GM20431 (cell line): ENCODE results near the gene P2RX5.
"Not testable (repeated sequence)": the region's sequence is repeated elsewhere in the genome, so short reads cannot be mapped to it uniquely, and the experiment has no call there.

Source experiments
- in situ Hi-C: fragments of 300-500 bp; cut with MseI, MboI; formaldehyde crosslinking; loops from one replicate; pipeline ENCODE4 v1.15.0; 2020; ENCODE audit warnings: low sequenced_read_pairs; ENCODE audit not compliant: unreplicated experiment

The P2RX5 gene, protein sequence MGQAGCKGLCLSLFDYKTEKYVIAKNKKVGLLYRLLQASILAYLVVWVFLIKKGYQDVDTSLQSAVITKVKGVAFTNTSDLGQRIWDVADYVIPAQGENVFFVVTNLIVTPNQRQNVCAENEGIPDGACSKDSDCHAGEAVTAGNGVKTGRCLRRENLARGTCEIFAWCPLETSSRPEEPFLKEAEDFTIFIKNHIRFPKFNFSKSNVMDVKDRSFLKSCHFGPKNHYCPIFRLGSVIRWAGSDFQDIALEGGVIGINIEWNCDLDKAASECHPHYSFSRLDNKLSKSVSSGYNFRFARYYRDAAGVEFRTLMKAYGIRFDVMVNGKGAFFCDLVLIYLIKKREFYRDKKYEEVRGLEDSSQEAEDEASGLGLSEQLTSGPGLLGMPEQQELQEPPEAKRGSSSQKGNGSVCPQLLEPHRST

DNA sequence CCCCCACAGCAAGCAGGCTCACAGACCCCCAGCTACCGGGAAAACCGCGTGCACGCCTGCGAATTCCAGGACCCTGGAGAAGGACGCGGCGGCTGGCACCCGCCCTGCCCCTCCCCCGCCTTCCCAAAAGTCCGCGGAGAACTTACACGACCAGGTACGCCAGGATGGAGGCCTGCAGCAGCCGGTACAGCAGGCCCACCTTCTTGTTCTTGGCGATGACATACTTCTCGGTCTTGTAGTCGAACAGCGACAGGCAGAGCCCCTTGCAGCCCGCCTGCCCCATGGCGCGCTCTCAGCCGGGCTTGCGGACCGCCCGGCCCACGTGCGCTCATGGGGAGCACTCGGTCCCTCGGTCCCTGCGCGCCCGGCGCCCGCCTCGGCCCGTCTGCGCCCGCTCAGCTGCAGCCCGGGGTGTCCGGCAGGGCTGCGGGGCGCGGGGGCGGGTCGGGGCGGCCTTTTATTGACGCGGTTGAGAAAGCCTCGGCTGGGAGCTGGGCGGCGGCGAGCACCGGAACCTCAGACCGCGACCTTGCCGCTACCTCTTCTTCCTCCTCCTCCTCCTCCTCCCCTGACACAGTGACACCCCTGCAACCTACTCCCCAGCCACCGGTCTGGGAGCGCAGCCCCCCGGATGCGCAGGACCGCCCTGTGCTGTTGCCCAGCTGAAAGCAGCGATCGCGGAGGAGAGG, at the start of gene P2RX5:
TSS of gene P2RX5 (minus strand) at position 433 of the 689 bp plus-strand sequence. CDS start at position 283, 150 bp downstream.
- in situ Hi-C loops, result no loop called here

DNA sequence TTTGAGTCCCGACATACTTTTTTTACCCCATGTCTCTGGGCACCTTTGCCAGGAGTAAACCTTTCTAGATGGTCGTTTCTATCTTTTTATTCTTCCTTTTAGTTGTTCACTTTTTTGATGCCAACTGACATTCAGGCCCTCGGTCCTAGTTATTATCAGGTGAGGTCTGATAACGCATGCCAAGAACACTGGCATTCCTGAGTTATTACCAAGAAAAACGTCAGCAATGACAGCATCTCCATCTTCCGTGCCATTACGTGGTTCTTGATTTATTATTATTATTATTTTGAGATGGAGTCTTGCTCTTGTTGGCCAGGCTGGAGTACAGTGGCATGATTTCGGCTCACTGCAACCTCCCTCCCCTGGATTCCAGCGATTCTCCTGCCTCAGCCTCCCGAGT, 49.1 kb upstream of the P2RX5 start:
- in situ Hi-C loops, result no loop called here

DNA sequence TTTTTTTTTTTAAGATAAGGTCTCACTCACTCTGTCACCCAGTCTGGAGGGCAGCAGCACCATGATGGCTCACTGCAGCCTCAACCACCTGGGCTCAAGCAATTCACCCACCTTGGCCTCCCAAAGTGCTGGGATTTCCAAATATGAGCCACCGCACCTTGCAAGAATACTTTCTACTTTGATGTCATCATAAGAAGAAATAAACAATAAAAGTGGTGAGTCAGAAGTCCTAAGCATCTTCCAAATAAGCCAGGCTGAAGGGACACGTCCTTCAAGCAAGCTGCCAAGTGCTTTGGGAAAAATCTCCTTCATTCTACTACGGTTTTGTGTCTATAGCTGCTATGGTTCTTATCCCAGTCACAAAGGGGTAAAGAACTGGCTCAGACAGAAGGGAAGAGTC, 48.1 kb upstream of the P2RX5 start:
- in situ Hi-C loops, result no loop called here

DNA sequence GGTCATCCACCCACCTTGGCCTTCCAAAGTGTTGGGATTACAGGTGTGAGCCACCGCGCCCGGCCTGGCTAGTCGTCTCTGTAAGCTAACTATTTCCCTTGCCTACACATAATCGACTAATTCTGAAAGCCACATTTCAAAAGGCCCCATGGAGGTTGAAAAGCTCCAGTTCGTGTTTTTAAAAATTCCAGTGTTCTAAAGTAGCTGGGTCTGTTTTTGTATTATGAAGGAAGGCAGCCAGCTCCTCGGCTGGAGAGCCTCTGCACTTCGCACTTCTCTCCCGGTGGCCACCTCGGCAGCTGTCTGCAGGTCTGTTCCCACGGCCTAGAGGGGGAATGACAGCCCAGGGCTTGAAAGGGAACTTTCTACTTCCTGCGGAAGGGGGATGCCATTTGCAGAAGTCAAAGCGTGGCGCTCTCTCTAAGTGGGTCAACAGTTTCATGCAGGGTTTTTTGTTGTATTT, 44.7 kb upstream of the P2RX5 start:
- in situ Hi-C loops, result no loop called here

DNA sequence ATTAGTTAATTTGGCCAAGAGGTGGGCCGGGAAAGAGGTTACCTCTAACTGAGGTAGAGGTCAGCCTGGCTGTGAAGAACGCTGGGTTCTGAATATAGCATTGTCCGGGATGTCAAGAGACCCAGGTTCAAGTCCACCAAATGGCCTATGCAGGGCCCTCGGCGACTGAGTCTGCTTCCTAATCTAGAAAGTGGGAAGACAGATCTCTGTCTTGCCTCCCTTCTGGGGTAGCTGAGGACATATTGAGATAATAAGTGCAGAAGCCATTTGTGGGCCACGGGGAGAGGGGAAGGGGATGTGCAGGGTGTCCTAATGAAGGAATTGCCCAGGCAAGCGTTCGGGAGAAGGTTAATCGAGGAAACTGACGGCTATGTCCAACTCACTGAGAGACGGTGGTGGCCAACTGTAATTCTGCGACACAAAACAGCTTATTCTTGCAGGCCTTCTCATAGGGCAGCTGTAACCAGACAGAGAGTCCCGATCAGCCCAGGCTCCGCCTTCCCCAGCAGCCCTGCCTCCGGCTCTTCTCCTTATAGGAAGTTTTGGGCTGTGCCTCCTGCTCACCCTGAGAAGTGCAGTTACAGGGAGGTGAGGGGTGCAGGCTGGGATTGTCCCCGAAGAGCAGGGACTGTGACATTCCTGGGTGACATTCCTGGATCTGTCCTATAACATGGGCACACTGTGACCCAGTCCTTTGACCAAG, 43.6 kb upstream of the P2RX5 start:
- in situ Hi-C loops, result loop anchor here (10.0 kb wide), 2 partner anchors 65 to 75 kb away; no protein-coding TSS in a partner anchor

DNA sequence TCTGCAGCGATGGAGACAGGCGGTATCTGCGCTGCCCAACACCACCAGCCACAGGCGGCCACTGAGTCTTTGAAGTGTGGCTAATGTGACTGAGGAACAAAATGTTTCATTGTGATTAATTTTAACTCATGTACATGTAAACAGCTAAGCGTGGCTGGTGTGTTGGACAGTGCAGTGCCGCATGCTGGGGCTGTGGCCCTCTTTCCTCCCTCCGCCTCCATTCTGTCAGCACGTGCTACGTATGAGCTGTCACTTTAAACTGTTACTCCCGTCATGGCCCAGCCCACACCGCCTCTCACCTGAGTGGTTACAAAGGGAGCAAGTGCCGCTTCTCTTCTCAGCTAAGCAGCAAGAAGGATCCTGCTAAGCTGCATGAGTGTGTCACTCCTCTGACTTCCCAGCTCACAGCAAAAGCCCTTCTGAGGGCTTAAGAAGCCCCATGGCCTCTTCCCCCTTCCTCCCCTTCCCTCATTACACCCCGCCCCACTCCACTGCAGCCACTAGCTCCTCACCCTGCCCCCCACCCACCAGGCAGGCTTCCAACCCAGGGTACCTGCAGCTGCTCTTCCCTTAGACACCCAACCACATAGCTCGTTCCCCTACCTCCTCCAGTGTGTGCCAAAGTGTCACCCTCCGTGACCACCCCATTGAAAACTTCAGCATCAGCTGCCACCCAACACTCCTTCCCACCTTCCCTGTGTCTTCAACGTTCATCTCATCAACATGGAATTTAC, 42.8 kb upstream of the P2RX5 start:
- in situ Hi-C loops, result loop anchor here (10.0 kb wide), 2 partner anchors 64 to 76 kb away; no protein-coding TSS in a partner anchor

DNA sequence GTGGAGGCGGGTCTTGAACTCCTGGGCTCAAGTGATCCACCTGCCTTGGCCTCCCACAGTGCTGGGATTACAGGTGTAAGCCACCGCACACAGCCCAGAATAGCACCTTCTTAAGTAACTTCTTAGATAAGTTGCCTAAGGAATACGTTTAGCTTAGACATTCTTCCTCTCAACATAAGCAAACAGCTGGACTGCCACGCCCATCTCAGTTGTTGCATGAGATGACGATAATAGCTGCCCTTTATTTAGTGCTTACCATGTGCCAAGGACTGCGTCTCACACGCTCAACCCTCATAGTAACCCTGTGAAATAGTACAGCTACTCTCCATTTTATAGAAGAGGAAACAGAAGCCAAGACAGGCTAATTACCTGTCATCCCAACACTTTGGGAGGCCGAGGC, 39.6 kb upstream of the P2RX5 start:
- in situ Hi-C loops, result loop anchor here (10.0 kb wide), 2 partner anchors 61 to 79 kb away; no protein-coding TSS in a partner anchor

DNA sequence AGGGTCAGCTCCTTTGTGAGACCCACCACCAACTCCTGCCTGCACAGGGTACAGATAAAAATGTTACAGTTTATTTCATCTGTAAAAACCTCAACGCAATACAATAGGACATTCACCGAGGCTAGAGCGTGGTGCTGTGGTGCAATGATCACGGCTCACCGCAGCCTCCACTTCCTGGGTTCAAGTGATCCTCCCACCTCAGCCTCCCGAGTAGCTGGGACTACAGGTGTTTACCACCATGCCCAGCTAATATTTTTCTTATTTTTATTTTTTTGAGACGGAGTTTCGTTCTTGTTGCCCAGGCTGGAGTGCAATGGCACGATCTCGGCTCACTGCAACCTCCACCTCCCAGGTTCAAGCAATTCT, 38.9 kb upstream of the P2RX5 start:
- in situ Hi-C loops, result loop anchor here (10.0 kb wide), 2 partner anchors 60 to 80 kb away; no protein-coding TSS in a partner anchor

DNA sequence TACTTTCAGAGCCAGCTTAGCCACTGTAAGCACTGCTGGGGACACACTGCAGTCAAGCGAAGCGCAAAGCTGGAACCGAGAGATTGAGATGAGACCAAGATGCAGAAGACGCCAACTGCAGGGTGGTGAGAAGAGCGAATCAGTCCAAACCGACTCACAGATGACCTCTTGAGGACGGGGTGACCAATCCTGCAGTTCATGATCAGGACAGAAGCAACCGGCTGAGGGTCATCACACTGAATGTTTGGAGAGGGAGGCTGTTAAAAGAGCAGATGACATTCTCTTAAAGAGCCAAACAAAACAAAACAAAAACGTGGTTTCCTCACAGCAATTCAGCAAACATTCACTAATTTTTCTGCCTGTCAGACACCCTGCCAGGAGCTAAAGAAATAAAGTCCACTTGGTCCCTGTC, 36.3 kb upstream of the P2RX5 start:
- in situ Hi-C loops, result loop anchor here (10.0 kb wide), 2 partner anchors 57 to 83 kb away; no protein-coding TSS in a partner anchor

DNA sequence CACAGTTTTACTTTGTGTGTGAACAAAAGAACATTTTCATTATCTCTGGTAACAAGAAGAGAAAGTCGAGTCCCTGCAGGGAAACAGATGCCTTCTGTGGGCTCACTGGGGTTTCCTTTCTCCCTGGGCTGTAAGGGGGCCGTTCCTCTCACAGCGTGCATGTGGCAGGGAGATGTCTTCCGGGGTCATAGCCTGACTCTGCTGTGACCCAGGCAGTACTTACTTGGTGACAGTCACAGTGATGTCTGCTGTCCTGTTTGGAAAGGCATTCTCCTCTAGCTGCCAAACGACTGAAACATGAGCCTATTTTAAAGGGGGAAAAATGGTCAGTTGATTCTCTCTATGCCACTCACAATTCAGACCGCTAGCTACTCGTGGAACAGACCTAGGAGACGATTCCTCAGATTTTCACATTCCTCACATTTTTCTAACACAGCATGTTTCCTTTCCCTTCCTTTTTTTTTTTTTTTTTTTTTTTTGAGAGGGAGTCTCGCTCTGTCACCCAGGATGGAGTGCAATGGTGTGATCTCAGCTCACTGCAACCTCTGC, 35.0 kb upstream of the P2RX5 start:
- in situ Hi-C loops, result loop anchor here (10.0 kb wide), 2 partner anchors 56 to 84 kb away; no protein-coding TSS in a partner anchor

DNA sequence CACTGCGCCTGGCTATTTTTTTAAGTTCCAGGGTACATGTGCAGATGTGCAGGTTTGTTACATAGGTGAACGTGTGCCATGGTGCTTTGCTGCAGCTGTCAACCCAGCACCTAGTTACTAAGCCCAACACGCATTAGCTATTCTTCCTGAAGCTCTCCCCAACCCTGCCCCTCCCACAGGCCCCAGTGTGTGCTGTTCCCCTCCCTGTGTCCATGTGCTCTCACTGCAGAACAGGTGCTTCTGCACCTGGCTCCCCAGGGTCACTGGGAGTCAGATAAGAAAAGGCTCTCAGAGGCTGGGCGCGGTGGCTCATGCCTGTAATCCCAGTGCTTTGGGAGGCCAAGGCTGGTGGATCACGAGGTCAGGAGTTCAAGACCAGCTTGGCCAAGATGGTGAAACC, 33.9 kb upstream of the P2RX5 start:
- in situ Hi-C loops, result loop anchor here (10.0 kb wide), 2 partner anchors 55 to 85 kb away; no protein-coding TSS in a partner anchor

DNA sequence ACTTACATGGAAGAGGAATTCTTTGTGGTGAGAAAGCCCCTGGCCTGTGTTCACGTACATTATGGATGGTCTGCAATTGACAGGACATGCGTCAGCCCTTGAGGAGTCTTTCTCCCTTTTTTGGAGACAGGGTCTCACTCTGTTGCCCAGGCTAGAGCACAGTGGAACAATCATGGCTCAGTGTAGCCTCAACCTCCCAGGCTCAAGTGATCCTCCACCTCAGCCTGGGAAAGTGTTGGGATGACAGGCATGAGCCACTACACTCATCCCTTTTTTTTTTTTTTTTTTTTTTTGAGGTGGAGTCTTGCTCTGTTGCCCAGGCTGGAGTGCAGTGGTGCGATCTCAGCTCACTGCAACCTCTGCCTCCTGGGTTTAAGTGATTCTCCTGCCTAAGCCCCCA, 32.1 kb upstream of the P2RX5 start:
- in situ Hi-C loops, result not testable (repeated sequence)

DNA sequence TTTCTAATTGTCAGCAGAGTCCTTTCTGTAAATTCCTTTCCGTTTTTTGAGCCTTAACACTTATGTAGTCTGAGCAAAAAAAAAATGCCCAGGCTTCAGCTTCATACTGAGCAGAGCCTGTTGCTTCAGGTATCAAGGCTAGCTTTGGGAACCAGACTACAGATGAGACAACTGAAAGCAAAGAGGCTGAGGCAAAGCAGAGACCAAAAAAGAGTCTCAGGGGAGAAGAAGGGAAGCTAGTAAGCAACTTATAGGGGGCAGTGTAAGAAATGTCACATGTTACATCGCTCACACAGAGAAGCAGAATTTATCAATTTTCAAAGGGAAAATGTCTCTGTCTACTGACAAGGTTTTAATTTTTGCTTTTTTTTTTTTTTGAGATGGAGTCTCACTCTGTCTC, 31.1 kb upstream of the P2RX5 start:
- in situ Hi-C loops, result no loop called here

DNA sequence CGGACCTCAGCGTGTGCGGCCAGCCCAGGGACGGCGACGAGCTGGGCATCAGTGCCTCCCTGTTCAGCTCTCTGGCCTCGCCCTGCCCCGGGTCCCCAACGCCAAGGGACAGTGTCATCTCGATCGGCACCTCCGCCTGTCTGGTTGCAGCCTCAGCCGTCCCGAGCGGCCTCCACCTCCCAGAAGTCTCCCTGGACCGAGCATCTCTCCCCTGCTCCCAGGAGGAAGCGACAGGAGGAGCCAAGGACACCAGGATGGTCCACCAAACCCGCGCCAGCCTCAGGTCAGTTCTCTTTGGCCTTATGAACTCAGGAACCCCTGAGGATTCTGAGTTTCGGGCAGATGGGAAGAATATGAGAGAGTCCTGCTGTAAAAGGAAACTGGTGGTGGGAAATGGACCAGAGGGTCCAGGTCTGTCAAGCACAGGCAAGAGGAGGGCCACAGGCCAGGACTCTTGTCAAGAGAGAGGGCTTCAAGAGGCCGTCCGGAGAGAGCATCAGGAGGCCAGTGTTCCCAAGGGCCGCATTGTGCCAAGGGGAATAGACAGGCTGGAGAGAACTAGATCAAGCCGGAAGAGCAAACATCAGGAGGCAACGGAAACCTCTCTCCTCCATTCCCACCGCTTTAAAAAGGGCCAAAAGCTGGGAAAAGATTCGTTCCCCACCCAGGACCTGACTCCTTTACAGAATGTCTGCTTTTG, 28.6 kb upstream of the P2RX5 start:
- in situ Hi-C loops, result no loop called here

DNA sequence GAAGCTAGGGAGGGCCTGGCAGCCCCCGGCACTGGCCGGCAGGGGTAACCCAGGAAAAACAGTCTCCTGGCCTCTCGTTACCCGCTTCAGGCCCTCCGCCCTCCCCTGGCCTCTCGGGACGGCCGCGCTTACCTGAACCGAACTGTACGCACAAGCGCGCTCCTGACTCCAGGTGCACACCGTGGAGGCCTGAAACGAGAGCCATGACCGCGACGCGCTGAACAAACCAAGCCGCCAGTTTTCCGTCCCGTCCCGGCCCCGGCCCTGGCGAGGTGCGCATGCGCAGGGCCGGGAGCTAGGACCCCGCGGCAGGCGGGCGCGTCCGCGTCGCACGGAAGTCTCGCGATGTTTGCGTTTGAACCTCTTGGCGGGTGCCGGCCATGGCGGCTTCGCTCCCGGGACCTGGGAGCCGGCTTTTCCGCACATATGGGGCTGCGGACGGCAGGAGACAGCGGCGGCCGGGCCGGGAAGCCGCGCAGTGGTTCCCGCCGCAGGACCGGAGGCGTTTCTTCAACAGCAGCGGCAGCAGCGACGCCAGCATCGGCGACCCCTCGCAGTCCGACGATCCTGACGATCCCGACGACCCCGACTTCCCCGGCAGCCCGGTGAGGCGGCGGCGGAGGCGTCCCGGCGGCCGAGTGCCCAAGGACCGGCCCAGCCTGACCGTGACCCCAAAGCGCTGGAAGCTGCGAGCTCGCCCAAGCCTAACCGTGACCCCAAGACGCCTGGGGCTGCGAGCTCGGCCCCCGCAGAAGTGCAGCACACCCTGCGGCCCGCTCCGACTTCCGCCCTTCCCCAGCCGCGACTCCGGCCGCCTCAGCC, 27.8 kb upstream of the P2RX5 start, which contains the start of gene HASPIN:
TSS of gene HASPIN (plus strand) at position 348 of the 822 bp plus-strand sequence. CDS start at position 381, 33 bp downstream.
- in situ Hi-C loops, result no loop called here

DNA sequence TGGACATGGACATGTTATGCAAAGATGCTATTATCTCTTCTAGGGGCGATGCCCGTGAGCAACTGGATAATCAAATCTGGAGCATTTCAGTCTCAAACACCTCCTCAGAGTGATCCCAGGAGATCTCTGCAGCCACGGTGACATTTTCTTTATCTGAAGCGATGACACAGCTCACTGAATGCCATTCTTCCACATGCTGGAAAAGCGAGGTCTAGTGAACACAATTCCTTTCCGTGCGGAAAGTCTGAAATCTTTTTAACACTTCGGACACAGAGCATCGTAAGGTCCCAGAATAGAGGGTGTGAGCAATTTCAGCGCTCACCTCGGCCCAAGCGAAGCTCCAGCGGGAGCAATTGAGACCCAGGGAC, 27.2 kb upstream of the P2RX5 start:
- in situ Hi-C loops, result no loop called here

DNA sequence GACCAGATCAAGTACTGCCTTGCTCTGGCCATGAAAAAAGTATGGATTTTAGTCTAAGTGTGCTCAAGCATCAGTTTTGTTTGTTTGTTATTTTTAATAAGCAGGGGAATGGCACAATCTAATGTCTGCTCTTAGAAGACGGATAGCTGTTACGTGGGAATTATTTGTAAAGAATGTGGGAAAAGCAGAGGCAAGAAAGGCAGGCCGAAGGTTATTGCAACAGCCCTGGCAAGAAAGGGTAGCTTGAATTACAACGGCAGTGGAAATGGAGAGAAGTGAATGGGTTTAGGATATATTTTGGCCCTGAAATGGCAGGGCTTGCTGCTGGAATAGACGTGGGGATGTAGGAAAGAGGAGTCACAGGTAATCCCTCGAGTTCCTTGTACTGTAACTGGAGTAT, 26.8 kb upstream of the P2RX5 start:
- in situ Hi-C loops, result no loop called here

DNA sequence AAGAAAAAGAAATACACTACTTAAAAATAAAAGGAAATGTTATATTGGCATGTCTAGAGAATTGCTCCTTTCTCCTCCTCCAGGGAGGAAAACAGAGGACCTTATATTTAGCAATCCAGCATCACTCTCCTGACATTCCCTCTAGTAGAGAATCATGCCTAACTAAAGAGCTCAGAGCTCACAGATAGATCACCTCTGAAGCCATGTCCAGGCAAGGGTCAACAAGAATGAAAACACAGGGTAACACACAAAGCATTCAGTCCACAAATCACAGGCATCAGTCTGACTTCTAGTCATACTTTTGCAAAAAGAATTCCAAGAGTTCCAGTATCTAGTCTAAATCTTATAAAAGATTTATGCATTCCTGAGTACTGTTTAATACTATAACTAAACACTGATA, 23.3 kb upstream of the P2RX5 start:
- in situ Hi-C loops, result no loop called here
